GM18502 (cell line): ENCODE results near the gene MOV10L1.
"Not testable (repeated sequence)": the region's sequence is repeated elsewhere in the genome, so short reads cannot be mapped to it uniquely, and the experiment has no call there.

Experiments used
- ATAC-seq: cut with Tn5 transposase; IDR thresholded peaks from one replicate; pipeline ENCODE4 v1.9.1; 2021; ENCODE audit warnings: mild to moderate bottlenecking; ENCODE audit not compliant: unreplicated experiment, poor library complexity

Gene MOV10L1

DNA sequence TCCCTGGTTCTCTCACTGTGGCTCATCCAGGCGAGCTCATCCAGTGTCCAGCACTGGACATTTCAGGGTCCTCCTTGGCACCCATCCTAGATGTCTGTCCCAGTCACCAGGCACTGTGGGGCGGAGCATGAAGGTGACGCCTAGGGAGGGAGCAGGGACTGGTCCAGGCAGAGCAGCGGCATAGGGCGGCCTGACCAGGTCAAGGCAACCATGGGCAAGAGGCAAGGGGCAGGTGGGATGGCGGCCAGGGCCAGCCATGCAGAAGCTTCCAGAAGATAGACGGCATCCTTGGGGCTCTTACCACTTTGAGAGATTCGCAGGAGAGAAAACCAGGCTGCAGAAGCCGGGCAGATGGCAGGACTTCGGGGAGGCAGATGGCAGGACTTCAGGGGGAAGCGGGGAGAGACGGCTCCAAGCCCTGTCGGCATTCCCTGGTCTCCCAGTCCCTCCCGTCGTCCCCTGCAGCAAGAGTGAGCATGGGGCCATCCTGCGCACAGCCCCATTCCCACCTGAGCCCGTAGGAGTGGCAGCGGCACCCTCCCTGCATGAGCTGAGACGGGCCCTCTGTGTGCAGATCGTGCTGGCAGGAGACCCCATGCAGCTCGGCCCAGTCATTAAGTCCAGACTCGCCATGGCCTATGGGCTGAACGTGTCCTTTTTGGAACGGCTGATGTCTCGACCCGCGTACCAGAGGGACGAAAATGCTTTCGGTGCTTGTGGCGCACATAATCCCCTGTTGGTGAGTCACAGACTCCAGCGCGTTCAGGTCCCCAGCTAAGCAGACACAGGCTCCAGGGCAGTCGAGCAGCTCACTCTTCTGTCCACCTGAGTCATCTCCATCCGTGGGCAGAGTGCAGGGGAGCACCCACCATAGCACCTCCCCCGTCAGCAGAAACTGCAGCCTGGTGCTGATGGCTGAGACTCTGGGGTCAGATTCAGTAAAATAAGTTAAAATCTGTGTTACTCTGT is 60.6 kb downstream of the MOV10L1 start:
- no peak for ATAC-seq

DNA sequence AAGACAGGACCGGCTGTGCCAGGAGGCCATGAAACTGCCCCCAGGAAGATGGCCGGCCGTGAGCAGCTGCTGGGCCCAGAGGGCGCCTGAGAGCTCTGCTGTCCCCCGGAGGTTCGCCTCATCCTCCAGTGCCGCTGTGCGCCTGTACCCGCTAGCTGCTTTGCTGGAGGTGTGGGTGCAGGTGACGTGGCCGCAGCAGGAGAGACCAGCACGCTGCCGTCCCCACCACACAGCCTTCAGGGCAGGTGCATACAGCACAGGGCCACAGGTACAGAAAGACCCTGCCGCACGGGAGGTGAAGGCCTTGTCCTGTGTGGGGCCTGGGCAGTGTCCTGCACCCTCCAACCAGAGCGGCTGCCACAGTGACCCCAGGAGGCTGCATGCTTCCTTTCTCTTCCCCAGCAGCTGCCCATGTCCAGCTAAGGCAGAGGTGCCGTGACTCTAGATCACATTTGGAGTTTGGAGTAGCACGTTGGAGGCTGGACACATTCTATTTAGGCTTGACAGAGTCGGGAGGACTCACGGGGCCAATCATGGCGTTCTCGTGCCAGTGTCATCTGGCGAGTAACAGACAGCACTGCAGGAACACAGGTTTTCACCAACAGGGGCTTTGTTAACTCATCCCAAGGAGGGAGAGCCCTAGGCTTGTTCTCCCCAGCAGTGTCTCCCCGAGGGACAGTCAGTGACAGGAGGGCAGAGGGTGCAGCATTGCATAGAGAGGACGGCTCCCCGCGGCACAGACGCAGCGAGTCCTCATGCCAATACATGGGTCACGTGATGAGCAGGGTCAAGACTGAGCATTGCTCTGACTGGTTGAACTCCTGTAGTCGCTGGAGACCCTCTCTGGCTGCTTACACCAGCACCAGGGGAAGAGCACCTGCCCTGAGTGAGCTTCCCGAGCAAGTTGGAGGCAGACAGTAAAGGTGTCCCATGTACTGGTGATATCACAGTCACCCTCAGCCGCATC is 62.0 kb downstream of the MOV10L1 start:
- ATAC-seq, result no peak

DNA sequence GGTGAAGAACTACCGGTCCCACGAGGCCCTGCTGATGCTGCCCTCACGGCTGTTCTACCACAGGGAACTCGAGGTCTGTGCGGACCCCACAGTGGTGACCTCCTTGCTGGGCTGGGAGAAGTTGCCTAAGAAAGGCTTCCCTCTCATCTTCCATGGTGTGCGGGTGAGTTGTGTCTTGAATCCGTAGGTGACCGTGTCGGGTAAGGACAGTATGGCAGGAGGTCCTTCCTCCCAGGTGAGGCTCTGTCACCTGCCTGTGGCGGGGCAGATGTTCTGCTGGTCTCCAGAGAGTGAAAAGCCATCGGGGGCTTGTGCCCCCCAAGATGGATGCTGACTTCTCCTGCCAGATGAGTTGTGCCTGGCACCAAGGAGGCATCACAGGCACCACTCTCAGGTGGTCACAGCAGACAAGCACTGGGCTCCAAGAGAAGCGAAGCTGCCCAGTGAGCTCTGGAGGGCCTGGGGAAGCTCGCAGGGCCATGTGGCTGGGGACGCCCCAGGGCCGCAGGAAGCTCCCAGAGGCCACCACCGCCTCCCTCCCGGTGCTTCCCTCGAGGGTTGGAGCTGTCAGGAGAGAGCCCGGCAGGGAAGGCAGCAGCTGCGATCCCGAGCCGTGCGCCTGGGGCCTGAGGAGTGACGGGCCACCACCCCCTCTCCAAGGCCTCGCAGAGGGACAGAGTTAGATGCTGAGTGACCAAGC is 63.4 kb downstream of the MOV10L1 start:
- no peak for ATAC-seq

GRCh38 chr22:50153756-50154140 is 63.9 kb downstream of the MOV10L1 start:
- ATAC-seq, result no peak

GRCh38 chr22:50157709-50158375 is 68.0 kb downstream of the MOV10L1 start:
- ATAC-seq, result no peak

DNA sequence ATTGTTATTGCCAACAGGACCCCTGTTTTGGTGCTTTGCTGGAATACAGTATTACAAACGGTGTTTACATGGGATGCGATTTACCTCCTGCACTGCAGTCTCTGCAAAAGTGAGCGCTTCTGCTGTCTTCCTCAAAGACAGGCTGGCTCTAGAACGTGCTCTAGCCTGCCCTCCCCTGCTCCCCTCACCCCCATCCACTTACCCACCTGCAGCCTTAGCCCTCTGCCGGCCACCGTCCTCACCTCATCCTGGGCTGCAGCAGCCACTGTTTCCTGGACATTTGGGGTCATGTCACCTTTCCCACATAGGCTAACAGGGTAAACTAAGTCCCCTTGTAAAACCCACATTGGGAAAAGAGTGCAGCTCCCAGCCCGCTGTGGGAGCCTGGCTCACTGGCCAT is 71.1 kb downstream of the MOV10L1 start:
- ATAC-seq, result no peak

DNA sequence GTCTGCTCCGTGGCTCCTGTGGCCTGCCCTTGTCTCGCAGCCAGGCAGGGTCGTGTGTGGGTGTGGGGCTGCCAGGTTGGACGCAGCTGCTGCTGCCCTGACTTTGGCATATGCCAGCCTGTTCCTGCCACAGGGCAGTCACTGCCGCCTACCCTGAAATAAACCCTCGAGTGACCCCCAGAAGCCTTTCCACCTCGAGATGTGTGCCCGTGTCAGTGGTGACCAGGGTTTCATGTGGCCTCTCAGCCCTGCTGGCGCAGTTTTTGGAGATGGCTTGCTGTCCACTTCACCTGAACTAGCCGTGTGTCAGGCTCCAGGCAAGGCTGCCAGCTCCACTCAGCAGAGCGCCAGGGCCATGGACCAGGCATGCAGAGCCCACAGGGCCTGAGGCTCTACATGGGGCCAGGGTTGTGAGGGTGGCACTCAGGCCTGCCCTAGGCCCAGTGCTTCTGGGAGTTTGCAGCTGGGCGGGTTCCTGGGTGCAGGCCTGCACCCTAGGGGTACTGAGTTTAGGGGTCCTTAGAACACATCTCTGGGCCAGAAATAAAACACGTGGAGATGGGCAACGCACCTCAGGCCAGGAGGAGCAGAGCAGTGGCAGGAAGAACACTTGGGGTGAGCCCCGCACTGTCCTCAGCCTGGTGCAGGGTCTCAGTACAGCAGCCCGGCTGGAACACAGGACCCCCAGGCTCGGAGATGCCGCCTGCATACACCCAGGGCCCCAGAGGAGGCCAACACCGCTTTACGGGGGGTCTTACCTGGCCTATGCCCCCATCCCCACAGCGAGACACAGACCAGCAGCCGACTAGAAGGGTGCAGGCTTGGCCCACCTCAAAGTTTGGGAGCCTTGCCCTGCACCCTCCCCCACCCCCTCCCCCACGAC is 71.9 kb downstream of the MOV10L1 start:
- no peak for ATAC-seq

DNA sequence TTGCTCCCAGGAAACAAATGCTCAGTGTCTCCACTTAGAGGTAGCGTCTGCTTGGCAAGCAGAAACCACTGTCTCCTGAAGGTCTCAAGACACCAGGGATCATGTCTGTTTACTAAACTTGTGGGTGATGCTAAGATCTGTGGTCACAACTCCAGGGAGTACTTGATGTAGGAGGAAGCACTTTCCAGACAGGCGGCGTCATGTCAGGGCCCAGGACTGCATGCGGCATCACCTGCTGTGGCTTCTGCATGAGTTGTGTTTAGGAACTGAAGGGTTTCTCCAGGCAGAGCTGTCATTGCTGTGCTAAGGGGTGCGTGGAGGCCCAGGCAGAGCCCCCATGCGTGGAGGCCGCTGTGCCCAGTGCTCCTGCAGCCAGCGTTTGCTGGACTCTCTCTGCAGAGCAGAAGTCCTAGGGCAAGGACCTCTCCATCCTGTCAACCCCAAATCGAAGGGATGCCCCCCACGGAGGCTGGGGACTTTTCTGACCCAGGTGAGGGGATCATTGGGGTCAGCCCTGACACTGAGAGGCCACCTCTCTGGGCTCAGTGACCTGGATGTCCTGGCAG is 72.7 kb downstream of the MOV10L1 start:
- ATAC-seq, result no peak

DNA sequence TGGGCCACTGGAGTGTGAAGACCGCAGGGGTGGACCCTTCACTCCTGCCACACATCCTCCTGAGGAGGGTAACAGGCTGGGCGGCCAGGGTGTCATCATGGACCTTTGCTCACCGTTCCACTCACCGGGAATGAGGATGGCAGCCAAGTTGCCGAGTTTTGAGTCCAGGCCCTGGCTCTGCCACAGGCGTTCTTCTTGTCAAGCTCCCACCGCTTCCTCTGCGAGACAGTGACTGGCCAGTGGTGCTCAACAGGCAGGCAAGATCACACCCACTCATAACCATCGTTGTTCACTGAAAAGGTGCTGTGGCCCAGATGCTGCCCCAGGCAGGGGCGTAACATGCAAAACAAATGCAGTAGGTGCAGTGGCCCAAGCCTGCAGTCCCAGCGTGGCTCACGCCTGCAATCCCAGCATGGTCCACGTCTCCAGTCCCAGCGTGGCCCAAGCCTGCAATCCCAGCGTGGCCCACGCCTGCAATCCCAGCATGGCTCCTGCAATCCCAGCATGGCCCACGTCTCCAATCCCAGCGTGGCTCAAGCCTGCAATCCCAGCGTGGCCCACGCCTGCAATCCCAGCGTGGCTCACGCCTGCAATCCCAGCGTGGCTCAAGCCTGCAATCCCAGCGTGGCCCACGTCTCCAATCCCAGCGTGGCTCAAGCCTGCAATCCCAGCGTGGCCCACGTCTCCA is 75.8 kb downstream of the MOV10L1 start:
- no peak for ATAC-seq

DNA sequence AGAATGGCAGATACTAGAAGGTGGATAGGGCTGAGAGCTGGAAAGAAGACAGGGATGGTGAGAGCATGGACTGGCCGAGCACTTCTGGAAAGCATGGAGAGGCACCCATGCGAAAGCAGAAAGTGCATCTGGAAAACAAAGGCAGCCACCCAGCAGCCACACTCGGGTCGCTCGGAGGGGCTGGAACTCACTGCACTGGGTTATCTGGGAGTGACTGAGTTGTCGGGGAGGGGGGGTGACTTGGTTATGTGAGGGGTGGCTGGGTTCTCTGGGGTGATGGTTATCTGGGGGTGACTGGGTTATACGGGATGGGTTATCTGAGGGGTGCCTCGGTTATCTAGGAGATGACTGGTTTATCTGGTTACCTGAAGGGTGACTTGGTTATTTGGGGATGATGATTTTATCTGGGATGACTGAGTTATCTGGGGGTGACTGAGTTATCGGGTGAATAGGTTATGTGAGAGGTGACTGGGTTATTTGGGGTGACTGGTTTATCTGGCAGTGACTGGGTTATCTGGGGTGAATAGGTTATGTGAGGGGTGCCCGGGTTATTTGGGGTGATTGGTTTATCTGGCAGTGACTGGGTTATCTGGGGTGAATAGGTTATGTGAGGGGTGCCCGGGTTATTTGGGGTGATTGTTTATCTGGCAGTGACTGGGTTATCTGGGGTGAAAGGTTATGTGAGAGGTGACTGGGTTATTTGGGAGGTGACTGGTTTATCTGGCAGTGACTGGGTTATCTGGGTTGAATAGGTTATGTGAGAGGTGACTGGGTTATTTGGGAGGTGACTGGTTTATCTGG is 78.1 kb downstream of the MOV10L1 start:
- no peak for ATAC-seq

DNA sequence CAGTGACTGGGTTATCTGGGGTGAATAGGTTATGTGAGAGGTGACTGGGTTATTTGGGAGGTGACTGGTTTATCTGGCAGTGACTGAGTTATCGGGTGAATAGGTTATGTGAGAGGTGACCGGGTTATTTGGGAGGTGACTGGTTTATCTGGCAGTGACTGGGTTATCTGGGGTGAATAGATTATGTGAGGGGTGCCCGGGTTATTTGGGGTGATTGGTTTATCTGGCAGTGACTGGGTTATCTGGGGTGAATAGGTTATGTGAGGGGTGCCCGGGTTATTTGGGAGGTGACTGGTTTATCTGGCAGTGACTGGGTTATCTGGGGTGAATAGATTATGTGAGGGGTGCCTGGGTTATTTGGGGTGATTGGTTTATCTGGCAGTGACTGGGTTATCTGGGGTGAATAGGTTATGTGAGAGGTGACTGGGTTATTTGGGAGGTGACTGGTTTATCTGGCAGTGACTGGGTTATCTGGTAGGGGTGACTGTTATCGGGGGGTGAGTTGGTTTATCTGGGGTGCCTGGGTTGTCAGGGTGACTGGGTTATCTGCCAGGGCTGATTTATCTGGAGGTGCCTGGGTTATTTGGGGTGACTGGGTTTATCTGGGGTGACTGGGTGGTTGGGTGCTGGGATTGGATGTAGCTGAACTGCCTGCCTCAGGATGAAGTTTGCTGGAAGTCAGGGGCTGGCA is 78.8 kb downstream of the MOV10L1 start:
- ATAC-seq, result not testable (repeated sequence)

GRCh38 chr22:50169181-50169759 is 79.5 kb downstream of the MOV10L1 start:
- ATAC-seq, result no peak

DNA sequence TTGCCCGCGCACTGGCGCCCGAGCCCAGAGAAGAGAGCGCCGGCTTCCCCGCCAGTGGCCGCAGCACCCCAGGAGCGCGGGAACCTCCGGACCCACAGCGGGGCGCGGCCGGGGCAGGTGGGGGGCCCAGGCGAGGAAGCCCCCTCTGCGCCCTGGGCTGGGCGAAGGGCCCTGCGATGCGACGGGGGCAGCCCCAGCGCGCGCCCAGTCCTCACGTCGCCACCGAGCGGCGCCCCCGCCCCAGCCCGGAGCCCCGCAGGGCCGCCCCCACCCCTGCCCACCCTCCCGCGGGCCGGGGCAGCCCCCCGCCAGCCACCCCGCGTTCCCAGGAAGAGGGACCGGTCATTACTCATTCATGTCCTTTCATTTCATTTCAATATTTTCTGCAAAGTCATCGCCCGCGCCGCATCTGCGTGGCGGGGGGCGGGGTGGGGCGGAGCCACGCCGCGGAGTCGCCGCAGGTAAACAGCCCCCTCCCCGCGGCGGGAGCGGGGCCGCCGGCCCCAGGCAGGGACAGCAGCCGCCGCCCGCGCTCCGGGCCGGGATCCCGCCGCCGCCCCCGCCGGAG is 80.1 kb downstream of the MOV10L1 start:
- no peak for ATAC-seq

DNA sequence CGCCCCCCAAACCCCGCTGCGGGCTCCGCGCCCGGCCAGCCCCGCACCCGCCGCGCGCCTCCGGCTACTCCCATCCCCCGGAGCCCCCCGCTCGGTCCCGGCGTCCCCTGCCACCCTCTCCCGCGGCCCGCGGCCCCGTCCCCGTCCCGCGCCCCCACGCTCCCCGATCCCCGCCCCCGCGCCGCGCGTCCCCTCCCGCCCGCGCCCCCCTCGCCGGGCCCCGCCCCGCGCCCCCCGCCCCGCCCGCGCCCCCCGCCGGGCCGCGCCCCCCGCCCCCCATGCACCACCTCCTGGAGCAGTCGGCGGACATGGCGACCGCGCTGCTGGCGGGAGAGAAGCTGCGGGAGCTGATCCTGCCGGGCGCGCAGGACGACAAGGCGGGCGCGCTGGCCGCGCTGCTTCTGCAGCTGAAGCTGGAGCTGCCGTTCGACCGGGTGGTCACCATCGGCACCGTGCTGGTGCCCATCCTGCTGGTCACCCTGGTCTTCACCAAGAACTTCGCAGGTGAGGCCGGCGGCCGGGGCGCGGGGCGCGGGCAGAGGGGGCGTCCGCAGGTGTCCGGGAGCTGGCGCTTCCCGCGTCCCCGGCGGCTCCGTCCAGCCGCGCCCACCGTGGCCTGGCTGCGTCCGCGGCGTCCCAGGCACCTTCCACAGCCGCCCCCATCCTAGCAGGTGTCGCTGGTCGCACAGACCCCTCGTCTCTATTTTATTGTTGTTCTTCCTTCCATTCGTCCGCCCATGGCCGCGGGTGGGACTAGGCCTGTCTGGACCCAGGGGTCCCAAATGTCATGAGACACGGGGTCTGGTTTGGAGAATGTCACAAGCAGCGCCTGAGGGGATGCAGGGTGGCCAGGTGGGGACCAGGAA is 80.9 kb downstream of the MOV10L1 start, which contains the start of gene PANX2:
PANX2 (plus strand) TSS at position 279 of the 866 bp plus-strand sequence; CDS start at position 279, 0 bp downstream.
- ATAC-seq, result no peak
